ENCODE data around the gene IL17RC. TPM values are rescaled to one million over a fixed set of nuclear protein-coding genes. Genes with fewer than 3 reads are reported as not detected.

The IL17RC gene
- total RNA-seq, 1 donor, result 32.8 TPM

DNA sequence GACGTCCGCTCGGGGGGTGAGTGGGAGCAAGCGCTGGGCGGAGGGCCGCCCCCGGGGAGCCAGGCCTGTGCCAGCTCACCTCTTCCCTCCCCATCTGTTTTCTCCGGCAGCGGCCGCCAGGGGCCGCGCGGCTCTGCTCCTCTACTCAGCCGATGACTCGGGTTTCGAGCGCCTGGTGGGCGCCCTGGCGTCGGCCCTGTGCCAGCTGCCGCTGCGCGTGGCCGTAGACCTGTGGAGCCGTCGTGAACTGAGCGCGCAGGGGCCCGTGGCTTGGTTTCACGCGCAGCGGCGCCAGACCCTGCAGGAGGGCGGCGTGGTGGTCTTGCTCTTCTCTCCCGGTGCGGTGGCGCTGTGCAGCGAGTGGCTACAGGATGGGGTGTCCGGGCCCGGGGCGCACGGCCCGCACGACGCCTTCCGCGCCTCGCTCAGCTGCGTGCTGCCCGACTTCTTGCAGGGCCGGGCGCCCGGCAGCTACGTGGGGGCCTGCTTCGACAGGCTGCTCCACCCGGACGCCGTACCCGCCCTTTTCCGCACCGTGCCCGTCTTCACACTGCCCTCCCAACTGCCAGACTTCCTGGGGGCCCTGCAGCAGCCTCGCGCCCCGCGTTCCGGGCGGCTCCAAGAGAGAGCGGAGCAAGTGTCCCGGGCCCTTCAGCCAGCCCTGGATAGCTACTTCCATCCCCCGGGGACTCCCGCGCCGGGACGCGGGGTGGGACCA lies 16.1 kb downstream of the IL17RC start:
- DNase-seq (ENCODE audit: low read depth), result peak; percentile 71
- TF ChIP-seq CTCF (IDR thresholded peaks at IDR 0.05; ENCODE audit: insufficient read depth, low read depth, low read length), result peak; percentile 76
- H3K4me3 ChIP-seq (ENCODE audit: low read depth, low read length), result peak overlapping the region; percentile 84

GRCh38 chr3:9933561-9934234 lies 16.8 kb downstream of the IL17RC start, which contains the start of gene CRELD1:
Gene CRELD1, plus strand, starts transcription at chr3:9933834. Its CDS starts 605 bp downstream, at chr3:9934439.
- TF ChIP-seq CTCF (IDR thresholded peaks at IDR 0.05; ENCODE audit: insufficient read depth, low read depth, low read length), result no peak
- peak; percentile 91 for DNase-seq (ENCODE audit: low read depth)
- peak within 1 kb of the TSS; percentile 84 for H3K4me3 ChIP-seq (ENCODE audit: low read depth, low read length)

GRCh38 chr3:9934235-9934621 lies 17.3 kb downstream of the IL17RC start:
- TF ChIP-seq CTCF (IDR thresholded peaks at IDR 0.05; ENCODE audit: insufficient read depth, low read depth, low read length), result peak; percentile 18
- peak overlapping the region; percentile 84 for H3K4me3 ChIP-seq (ENCODE audit: low read depth, low read length)
- no peak for DNase-seq (ENCODE audit: low read depth)

DNA sequence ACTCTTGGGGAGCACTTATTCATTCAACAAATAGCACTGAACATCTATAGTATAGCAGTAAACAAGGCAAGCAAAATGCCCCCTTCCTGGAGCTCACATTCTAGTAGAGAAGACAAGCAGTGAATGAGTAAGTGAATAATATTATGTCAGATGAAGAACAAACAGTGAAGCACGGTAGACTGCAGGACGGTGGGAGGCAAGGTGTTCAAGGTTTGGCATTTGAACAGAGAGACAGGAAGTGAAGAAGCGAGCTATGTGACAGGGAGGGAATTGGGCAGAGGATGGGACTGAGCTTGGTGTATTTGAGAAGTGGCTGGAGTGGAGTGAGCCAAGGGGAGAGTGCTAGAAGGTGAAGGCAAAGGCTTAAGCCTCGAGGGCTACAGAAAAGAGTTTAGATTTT lies 18.1 kb downstream of the IL17RC start:
- no peak overlapping the region for H3K4me3 ChIP-seq (ENCODE audit: low read depth, low read length)
- no peak for TF ChIP-seq CTCF (IDR thresholded peaks at IDR 0.05; ENCODE audit: insufficient read depth, low read depth, low read length)
- DNase-seq (ENCODE audit: low read depth), result no peak

DNA sequence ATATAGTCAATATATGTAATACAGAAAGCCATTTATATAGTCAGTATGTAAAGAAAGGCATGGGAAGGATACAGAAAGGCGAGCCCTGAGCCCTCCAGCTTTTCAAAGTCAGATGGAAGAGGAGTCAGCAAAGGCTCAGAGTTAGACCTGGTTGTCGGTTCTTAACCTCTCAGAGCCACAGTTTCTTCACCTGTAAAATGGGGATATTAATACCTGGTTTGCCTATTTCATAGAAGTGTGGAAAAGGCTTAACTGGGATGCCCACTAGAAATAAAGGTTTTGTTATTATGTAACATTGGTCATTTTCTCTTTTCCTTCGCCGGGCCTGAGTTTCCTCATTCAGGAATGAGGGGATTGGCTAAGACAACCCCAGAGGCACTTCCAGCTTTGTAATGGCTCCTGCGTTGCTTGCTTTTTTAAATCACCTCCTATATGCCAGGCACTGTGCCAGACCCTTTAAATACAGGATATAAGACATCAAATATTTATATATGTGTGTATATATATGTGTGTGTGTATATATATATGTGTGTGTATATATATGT lies 19.1 kb downstream of the IL17RC start:
- no peak for TF ChIP-seq CTCF (IDR thresholded peaks at IDR 0.05; ENCODE audit: insufficient read depth, low read depth, low read length)

DNA sequence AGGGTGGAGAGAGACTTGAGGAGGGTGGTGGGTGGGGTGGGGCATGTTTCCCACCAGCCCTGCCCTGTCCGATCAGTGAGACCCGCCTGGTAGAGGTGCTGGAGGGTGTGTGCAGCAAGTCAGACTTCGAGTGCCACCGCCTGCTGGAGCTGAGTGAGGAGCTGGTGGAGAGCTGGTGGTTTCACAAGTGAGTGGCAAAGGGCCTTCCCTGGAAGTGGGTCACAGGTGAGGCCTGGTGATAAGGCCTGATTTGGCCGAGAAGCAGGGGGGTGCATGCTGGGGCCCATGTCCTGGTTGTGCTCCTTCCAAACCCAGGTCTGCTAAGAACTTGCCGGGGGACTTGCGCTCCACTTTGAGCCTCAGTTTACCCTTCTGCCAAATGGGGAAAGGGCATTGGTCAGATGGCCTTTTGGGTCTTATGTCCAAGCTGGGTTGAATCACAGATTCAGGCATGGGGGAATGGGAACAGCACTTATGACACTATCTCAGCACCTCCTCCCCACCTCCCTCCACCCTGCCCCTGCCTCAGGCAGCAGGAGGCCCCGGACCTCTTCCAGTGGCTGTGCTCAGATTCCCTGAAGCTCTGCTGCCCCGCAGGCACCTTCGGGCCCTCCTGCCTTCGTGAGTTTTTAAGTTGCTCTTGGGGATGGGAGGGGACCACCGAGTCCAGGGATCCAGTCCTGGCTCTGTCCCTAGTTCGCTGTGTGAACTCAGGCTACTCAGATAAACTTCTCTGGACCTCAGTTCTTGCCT lies 20.8 kb downstream of the IL17RC start:
- no peak overlapping the region for H3K4me3 ChIP-seq (ENCODE audit: low read depth, low read length)
- TF ChIP-seq CTCF (IDR thresholded peaks at IDR 0.05; ENCODE audit: insufficient read depth, low read depth, low read length), result no peak
- no peak for DNase-seq (ENCODE audit: low read depth)

More for the DNA sequence above, 19.1 kb downstream of the IL17RC start:
- H3K4me3 ChIP-seq (ENCODE audit: low read depth, low read length), result no peak overlapping the region
- no peak for DNase-seq (ENCODE audit: low read depth)

Data from fibroblast of villous mesenchyme (primary cell).